Limb (tissue), 2 donors: ENCODE measurements around the gene CLCN6.

Experiments used
- DNase-seq, 2 donors: peaks; one replicate each; pipeline ENCODE4 v3.0.0-alpha.2; 2016; ENCODE audit errors: extremely low spot score in 2 of 2

The CLCN6 gene

GRCh38 chr1:11828511-11828910 is 22.5 kb downstream of the CLCN6 start:
- DNase-seq: no peak

DNA sequence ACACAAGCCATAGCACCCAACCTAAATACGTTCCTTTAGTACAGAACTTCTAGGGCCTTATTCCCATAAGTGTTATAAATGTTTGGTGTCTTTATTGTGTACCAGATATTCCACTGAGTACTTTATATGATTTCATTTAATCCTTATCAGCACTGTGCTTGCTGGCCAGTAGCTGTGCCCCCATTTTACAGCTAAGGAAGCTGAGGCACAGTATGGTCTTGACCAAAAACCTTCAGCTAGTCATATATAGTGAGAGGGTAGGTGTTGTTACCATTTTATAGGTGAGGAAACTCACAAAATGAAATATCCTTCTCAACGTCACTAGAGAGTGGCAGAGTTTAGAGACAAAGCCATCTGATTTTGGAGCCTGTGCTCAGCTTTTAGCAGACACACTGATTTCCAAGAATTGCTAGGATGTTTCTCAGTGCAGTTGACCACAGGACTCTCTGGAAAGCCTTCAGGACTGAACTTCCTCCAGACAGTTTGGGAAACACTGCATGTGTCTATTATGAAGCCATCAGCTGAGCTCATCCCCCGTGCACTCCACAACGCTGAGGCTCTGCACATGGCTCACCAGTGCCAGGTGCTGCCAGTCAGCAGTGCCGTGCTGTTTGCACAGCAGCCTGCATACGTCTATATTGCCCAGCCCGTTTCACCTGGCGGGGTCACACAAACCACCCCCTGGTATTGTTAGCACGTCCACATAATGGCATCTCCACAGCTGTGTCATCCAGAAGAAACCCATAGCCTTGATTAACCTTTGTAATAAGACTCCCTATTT is 26.1 kb downstream of the CLCN6 start:
- DNase-seq: no peak

- no peak for DNase-seq
Observed at GRCh38 chr1:11833497-11833896, 27.5 kb downstream of the CLCN6 start.

DNA sequence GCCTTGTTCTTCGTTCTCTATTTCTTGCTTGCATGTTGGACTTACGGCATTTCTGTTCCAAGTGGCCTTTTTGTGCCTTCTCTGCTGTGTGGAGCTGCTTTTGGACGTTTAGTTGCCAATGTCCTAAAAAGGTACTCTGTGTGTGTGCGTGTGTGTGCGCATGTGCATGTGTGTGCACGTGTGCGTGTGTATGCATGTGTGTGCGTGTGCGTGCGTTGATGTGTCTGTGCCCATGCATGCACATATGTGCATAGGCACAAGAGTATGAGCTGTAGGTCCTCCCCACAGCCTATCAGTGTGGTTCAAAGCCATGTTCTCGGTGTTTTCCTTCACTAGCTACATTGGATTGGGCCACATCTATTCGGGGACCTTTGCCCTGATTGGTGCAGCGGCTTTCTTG is 27.9 kb downstream of the CLCN6 start:
- DNase-seq: no peak

DNA sequence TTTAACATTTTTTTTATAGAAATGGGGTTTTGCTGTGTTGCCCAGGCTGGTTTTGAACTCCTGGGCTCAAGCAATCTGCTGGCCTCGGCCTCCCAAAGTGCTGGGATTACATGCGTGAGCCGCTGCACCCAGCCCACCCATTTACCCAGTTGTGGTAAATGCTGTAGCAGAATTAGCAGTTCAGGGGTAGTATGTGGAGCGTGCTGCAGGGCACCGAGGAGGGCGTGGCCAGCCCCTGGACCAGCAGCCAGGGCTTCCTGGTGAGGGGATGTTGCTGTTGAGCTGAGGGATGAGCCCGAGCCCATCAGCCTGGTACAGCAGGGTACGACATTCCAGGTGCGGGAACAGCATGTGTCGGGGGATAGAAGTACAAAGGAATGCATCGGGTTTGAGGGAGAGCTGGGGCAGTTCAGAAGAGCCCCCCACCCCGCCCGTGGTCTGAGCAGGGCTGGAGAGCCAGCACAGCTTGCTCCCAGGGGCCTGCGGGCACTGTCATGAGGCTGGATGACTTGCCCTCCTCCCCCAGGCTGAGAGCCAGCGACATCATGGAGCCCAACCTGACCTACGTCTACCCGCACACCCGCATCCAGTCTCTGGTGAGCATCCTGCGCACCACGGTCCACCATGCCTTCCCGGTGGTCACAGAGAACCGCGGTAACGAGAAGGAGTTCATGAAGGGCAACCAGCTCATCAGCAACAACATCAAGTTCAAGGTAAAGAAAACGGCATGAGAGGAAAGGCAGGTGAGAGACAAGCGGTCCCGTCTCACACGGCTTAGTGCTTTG is 29.6 kb downstream of the CLCN6 start:
- DNase-seq: no peak

DNA sequence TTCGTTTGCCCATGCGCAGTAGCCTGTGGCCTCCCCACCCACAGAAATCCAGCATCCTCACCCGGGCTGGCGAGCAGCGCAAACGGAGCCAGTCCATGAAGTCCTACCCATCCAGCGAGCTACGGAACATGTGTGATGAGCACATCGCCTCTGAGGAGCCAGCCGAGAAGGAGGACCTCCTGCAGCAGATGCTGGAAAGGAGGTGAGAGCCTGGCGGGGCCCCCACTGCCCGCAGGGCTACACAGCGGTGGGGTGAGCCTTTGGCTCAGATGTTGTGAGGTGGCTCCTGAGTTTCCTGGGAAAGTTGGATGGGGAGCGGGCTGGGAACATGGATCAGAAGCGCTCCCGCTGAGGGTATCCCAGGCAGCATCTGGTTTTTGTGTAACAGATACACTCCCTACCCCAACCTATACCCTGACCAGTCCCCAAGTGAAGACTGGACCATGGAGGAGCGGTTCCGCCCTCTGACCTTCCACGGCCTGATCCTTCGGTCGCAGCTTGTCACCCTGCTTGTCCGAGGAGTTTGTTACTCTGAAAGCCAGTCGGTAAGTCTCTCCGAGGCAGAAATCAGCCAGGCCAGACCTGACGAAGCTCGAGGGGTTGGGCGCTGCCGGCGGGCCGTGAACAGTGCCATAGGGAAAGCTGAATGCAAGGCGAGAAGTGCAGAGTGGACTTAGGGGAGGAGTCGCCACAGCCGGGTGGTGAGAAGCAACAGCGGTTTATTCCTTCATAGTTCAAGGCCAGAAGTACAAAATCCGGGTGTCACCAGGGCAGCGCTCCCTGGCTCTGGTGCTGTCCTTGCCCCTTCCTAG is 31.2 kb downstream of the CLCN6 start:
- no peak for DNase-seq

DNA sequence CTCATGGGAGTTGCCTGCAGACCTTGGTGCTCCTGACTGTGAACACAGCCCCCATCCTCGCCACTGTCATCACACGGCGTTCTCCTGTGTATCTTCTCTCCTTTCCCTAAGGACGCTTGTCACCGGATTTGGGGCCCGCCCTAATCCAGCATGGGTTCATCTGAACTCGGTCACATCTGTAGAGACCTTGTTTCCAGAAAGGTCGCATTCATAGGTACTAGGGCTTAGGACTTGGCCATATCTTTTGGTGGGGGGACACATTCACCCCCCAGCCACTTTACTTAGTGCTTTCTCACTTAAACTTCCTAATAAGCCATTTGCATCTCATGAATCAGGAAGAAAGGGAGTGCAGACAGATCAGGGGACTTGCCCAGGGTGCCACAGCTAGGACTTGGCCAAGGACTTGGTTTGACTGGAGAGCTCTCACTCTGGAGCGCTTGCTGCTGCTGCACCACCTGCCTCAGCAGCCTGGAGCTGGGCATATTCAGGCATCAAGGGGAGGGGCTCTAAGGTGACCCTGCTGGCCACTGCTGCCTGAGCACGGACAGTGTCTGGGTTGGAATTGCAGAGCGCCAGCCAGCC is 31.9 kb downstream of the CLCN6 start:
- no peak for DNase-seq

DNA sequence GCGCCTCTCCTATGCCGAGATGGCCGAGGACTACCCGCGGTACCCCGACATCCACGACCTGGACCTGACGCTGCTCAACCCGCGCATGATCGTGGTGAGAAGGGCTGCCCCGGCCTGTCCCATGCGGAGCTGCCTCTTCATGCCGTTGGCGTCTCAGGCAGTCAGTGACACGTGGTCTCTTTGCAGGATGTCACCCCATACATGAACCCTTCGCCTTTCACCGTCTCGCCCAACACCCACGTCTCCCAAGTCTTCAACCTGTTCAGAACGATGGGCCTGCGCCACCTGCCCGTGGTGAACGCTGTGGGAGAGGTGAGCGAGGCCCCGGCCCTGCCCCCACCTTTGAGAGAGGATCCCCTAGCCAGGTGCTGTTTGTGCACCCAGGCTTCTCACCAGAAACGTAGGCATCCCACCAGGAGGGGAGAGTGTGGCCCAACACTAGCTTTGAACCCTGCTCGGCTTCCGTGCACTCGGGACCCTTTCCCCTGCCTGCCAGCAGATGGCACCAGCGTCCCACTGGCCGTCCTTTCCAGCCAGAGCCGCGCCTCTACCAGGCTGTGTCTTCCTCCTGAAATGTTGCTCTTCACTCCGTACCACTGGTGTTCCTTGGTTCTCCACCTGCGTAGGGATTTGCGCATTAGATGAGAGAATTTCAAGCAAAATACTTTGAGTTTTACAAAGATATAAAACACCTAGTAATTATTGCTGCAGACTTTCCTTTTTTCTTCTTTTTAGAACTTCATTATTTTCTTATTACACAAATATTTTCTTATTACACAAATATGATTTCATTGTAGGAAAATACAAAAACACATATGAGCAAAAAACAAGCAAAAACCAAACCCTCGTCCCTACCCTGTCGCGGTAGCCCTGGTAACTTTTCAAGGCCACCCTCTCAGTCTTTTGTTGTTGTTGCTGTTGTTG is 32.6 kb downstream of the CLCN6 start:
- DNase-seq: peak; percentile 79 to 87

DNA sequence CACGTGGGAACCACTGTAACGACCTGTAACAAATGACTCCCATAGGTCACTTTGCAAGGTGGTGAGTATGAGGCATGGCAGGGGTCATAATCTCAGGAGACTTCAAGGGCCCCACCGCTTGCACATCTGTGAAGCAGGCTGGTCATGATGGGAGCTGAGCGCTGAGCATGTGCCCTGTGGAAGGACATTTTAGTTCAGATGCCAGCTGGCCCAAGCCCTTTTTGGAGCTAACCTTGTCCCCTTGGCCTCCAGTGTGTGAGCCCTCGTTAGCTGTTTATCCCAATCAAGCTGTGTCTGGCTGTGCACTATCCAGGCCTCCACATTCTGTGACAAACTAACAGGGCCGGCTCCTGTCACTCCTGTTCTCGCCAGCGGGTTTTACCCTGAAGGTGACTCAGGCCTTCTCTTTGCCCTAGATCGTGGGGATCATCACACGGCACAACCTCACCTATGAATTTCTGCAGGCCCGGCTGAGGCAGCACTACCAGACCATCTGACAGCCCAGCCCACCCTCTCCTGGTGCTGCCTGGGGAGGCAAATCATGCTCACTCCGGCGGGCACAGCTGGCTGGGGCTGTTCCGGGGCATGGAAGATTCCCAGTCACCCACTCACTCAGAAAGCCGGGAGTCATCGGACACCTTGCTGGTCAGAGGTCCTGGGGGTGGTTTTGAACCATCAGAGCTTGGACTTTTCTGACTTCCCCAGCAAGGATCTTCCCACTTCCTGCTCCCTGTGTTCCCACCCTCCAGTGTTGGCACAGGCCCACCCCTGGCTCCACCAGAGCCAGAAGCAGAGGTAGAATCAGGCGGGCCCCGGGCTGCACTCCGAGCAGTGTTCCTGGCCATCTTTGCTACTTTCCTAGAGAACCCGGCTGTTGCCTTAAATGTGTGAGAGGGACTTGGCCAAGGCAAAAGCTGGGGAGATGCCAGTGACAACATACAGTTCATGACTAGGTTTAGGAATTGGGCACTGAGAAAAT is 34.0 kb downstream of the CLCN6 start:
- no peak for DNase-seq

GRCh38 chr1:11841245-11842153 is 35.5 kb downstream of the CLCN6 start:
- DNase-seq: no peak

GRCh38 chr1:11842154-11843041 is 36.4 kb downstream of the CLCN6 start:
- DNase-seq: peak; percentile 39 to 63

DNA sequence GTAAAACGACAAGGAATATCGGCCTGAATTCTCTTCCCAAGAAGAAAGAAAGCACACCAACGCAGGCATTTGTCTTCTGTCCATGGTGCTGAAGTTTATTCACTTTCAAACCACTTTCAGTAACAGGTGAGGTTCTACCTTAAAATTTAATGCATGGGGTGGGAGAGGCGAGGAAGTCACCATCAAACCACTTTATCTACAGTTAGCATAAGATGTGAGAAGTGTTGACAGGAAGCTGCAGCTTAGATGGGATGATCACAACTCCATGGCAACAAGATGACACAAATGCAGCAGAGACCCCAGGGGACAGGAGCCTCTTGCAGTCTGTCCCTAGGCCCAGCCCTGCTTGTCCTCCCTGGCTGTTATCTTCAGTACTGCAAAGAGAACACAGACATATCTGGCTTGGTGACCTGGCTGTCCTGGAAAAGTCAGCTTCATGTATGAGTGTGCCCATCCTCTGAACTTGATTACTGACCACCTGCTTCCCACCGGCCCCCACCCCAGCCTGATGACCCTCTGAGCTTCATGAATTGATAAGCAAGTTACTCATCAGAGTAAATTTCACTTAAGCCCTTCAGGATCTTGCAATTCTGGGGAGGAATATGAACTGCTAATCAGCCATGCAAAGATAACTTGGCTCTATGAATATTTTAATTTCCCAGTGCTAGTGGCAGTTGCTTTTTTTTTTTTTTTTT is 39.8 kb downstream of the CLCN6 start:
- no peak for DNase-seq

DNA sequence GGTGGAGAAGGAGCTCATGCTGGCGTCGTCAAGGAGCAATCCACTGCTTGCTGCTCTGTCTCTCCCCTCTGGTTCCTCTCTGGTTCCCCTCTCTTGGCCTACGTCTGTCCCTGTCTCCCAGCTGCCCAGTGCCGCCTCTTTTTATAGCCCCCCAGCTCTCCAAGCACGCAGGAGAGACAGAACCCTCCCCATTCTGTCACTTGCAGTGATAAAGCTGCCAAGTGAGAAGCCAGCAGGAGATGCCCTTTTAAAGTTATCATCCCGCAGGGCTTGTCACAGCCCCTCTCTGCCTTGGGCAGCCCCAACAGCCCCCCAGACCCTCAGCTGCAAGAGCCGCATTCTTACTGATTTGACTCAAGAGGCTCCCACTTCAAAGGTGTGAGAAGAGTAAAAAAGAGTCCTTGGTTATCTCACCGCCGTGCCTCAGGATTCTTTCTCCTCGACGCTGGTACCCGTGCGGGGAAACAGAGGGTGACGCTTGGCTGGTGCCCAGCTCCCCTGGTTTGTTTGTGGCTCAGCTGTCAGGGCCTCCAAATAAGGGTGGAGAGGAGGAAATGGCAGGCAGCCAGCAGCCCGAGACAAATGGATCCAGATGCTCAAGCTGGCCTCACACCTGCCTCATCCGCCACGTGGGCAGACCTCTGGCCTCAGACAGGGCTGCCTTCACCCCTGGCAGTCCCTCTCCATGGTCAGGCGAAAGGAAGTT is 41.8 kb downstream of the CLCN6 start, which contains the start of gene NPPA:
NPPA (minus strand) TSS at position 117 of the 706 bp plus-strand sequence; CDS start at position 18, 99 bp downstream.
- peak; percentile 17 to 71 for DNase-seq

GRCh38 chr1:11848373-11848700 is 42.3 kb downstream of the CLCN6 start:
- DNase-seq: peak in 1 of 2 donors; percentile 7

GRCh38 chr1:11850156-11850555 is 44.2 kb downstream of the CLCN6 start:
- no peak for DNase-seq

- DNase-seq: no peak
Observed at GRCh38 chr1:11851180-11851579, 45.2 kb downstream of the CLCN6 start.
